LNCAP (cell line): ENCODE data around the gene ICA1.

Experiments used
- CTCF ChIP-seq: fragments of 450-650 bp; IDR thresholded peaks from 2 replicates; pipeline ENCODE4 v1.5.1; 2017; ENCODE audit warnings: mild to moderate bottlenecking

Gene ICA1

GRCh38 chr7:8114175-8114574 lies 147.8 kb downstream of the ICA1 start:
- no peak for TF ChIP-seq CTCF

GRCh38 chr7:8113184-8113583 lies 148.8 kb downstream of the ICA1 start:
- no peak for TF ChIP-seq CTCF

- no peak for TF ChIP-seq CTCF
These were observed 149.3 kb downstream of the ICA1 start for GRCh38 chr7:8112685-8113084.

- TF ChIP-seq CTCF = no peak
These were observed 150.5 kb downstream of the ICA1 start for GRCh38 chr7:8111282-8111960.

GRCh38 chr7:8109196-8110022 lies 152.6 kb downstream of the ICA1 start:
- TF ChIP-seq CTCF = no peak

GRCh38 chr7:8105449-8106095 lies 156.4 kb downstream of the ICA1 start:
- no peak for TF ChIP-seq CTCF

- TF ChIP-seq CTCF = no peak
These were observed 158.7 kb downstream of the ICA1 start for GRCh38 chr7:8103282-8103681.
